Pulmonary artery endothelial cell (primary cell): ENCODE data around the gene TLDC2. TPM values are rescaled to one million over a fixed set of nuclear protein-coding genes. Genes with fewer than 3 reads are reported as not detected.
"Not testable (repeated sequence)": the region's sequence is repeated elsewhere in the genome, so short reads cannot be mapped to it uniquely, and the experiment has no call there.

ENCODE experiments used
- DNase-seq: peaks from one replicate; pipeline ENCODE4 v3.0.0-alpha.2; 2011; ENCODE audit warnings: low read depth, low spot score
- total RNA-seq: library from RNA; depleted of rRNA; stranded (reverse); fragments of >200 nt; gene quantifications from 2 replicates; pipeline ENCODE4 v1.2.3, GENCODE V29; 2014

Gene TLDC2
- total RNA-seq: not detected in 2 replicates

DNA sequence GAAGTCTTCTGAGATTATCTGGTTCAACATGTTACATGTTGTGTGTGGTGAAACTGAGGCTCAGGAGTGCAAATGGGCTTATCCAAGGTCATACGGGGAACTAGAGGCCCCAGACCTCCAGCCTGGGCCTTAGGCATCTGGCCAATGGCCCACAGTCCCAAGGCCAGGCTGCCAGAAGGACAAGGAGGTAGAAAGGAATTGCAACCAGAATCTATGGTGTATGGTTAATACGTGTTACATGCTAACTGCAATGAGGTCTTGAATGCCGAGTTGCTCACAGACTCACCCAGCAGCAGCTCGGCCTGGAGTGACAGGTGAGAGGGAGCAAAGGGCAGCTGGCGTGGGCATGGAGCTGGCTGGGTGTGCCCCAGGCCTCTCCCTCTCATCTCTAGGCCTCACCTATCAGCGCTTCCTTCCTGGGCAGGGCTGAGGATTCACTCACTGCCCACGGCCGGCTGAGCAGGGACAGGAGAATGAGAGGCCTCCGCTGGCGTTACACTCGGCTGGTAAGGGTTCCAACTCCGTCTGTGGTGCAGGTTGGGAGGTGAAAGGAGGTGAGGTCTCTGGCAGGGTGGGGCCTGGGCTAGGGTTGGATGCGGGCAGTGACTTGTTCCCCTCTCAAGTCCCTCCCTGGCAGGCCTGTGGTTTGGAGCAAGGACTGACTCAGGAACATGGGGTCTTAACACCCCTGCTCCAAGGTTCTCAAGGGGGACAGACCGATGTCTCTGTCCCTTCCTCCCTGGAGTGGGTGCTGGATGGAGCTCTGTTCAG lies at the start of gene TLDC2:
Gene TLDC2 (plus strand): TSS at position 437 of the 771 bp plus-strand sequence. CDS start 37 bp downstream, at position 474.
- no peak for DNase-seq

DNA sequence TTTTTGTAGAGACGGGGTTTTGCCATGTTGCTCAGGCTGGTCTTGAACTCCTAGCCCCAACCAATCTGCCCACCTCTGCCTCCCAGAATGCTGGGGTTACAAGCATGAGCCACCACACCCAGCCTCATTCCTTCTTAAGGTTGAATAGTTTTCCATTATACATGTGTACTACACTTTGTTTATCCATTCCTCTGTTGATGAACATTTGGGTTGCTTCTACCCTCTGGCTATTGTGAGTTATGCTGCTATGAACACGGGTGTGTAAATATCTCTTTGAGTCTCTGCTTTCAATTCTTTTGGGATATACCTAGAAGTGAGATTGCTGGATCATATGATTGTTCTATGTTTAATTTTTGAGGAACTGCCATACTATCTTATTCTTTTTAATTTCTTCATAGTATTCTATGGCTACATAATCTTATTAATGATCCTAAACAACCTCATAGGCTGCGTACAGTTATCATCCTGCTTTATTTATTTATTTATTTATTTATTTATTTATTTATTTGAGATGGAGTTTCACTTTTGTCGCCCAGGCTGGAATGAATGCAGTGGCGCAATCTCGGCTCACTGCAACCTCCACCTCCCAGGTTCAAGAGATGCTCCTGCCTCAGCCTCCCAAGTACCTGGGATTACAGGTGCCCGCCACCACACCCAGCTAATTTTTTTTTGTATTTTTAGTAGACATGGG lies 49.2 kb upstream of the TLDC2 start:
- no peak for DNase-seq

DNA sequence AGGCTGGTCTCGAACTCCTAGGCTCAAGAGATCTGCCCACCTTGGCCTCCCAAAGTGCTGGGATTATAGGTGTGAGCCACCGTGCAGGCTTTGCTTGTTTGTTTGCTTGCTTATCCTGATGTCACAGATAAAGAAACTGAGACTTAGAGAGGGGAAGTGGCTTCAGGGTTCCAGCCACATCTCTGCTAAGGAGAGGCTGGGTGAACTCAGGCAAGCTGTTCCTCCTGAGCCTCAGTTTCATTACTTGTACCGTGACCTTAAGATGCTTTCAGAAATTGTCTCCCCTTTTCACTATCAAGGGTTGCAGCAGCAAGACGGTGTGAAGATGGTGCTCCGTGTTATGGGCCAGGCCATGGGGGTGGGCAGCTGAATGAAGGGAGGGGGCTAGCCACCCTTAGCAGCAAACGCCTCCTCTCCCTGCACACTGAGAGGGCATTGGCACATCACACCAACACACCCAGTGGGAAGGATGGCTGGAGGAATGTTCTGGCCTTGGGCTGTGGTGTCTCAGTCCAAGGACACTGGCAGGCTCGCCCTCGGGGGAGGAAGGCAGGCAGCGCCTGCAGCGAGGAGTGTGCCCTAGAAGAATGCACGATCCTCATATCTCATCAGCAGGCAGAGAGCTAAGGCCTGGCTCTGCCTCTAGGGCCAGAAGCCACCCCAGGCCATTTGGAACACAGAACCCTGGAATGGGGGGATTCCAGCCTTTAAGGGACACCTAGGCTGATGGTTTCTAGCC lies 48.2 kb upstream of the TLDC2 start:
- no peak for DNase-seq

DNA sequence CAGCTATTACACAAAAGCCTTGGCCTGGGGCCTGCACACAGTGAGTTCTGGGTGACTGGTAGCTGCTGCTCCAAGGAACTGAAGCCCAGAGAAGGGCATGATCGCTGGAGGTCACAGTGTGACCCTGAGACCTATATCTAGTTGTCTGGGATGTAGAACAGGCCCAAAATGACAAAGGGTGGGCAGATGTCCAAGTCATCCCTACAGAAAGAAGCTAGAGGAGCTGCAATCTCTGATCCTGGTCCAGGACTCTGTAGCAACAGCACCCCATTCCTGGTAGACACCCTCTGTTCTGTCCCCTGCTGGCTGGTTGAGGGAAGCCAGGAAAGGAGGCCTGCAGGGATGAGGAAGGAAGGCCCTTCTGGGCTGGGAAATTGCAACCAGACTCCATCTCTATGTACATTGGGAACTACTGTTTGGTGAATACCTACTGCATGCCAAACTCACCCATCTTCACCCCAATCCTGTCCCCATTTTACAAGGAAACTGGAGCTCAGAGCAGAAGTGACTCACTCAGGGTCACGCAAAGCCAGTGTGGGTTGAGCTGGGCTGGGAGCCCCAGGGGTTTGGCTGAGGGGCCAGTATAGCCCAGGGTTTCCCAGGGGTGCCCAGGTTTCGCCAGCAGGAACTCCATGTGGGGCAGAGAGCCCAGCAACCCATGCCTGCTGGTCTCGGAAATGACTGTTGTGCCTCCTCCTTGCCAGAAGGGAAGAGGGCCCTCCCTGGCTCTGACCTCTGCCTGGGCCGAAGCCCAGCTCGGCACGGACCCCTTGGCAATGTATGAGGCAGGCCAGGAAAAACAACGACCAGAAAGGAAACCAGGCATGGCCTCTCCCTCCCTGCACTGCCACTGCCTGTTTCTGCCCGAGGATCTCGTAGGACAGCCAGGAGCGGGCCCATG lies 44.9 kb upstream of the TLDC2 start:
- peak; percentile 57 for DNase-seq

DNA sequence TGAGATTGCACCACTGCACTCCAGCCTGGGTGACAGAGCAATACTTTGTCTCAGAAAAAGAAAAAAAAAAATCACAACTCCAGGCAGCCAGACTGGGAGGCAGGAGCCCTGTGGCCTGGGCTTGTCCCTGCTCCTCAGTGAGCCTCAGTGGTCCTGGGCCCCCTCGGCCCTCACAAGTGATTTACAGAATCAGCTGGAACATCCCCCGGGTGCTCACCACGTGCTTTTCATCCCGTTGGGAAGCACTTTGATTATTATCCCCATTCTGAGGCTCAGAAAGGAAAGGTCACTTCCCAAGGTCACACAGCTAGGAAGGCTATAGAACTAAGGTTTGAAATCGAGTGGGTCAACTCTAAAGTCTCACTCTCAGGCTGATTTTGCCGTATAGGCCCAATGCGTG lies 43.1 kb upstream of the TLDC2 start:
- DNase-seq: no peak

DNA sequence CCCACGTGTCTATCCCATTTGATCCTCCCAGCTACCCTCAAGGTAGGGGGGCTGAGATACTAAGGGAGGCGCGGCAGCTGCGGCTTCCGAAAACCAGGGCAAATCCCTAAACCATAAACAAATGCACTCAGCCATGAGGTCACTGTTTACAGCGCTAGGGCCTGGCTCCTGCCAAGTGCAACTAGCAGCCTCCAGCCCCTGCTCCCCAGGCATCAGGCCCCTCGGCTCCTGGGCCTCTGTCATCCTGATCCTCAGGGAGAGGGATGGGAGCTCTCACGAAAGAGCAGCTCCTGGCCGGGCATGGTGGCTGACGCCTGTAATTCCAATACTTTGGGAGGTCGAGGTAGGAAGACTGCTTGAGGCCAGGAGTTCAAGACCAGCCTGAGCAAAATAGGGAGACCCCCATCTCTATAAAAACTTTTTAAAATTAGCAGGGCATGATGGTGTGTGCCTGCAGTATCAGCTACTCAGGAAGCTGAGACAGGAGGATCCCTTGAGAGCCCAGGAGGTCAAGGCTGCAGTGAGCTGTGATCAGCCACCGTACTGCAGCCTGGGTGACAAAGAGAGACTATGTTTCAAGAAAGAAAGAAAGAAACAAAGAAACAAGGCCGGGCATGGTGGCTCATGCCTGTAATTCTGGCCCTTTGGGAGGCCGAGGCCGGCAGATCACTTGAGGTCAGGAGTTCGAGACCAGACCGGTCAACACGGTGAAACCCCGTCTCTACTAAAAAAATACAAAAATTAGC lies 42.5 kb upstream of the TLDC2 start:
- DNase-seq: no peak

DNA sequence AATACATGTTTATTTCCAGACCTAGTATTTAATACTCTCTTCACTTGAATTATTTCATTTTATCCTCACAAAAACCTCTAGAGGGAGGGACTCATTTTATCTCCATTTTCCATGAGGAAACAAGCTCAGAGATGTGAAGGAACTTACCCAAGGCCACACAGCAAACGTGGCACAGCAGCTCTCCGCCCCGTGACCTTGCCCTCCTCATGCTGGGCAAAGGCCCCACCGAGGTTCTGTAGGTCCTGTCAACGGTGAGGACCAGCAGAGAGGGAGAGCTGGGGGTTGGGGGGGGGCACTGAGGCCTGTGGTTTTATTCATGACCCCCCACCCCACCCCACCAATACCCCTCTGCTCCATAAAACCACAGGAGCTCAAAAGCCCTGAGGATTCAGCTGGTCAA lies 40.9 kb upstream of the TLDC2 start:
- DNase-seq: no peak

DNA sequence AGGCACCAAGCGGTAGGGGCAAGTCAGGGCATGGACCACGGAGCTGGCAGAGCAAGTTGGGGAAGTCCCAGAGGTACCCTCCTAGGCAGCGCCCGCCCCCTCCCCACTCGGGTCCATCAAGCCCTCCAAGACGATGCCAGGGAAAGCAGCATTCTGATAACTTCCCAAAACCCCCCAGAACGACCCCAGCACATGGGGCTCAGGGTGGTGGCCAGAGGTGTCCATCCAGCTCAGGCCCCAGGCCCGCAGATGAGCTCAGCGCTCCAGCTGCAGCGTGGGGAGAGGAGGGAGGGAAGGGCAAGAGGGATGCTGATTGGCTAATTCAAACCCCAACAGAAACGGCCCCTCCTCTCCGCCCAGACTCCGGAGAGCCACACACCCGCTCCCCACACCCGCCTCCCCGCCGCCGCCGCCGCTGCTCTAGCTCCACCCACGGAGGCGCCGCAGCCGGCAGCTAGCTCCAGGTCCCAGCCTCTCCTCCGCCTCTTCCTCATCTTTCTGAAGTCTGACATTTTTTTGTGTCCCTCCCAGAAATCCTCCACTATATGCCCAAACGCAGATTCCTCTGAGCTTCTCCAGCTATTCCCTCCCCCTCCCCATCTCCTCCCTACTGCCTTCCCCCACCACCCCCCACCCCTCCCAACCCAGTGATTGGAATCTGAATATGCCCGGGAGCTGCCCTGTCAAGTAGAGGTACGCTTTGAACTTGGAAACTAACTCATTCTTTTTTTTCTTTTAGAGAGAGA lies 40.3 kb upstream of the TLDC2 start:
- peak; percentile 77 for DNase-seq

DNA sequence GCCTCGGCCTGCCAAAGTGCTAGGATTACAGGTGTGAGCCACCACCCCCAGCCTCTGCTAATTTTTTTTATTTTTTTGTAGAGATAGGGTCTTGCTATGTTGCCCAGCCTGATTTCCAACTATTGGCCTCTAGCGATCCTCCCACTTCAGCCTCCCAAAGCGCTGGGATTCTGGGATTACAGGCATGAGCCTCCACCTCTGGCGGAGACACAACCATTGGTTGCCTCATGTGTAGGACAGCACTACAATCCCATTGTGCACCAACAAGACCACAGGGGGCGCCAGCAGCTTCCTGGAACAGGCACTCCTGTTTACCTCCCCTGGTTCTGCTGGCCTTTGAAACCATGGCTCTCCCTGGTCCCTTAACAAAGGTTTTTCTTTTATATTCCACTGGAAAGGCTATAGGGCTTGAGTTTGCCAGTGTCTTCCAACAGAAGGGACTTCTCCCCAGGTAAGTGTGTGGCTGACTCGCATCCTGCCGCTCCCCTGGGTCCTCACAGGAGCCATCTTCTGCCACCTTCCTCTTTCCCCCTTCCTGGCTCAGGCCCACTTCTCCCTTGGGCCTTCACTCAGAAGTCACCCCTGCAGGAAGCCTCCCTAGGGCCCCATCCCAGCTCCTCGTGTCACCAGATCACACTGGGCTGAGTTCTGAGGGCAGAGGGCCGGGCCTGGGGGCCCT lies 39.2 kb upstream of the TLDC2 start:
- DNase-seq: no peak

DNA sequence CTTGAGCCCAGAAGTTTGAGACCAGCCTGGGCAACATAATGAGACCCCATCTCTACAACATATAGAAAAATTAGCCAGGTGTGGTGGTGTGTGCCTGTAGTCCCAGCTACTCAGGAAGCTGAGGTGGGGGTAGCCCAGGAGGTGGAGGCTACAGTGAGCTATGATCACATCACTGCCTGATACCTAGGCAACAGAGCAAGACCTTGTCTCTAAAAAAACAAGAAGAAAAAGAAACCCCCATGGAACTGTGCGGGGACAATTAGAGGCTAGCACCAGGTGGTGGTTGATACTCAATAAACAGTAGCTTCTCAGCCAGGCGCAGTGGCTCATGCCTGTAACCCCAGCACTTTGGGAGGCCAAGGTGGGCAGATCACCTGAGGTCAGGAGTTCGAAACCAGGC lies 37.6 kb upstream of the TLDC2 start:
- DNase-seq: not testable (repeated sequence)

DNA sequence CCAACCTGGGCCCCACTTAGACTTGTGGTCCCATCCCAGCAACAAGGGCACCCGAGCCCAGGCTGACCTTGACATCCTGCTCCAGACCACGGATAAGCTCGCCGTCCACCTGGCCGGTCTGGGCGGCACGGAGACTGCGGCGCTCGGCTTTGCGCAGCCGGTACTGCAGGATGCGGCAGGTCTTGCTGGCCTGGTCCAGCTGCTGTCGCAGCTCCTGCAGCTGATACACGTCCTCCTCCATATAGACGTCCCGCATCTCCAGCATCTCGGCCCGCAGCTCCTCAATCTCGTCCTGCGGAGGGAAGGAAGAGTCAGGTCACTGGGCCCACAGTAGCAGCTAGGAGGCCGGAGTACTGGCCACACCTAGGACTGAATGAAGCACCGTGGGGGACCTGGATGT lies 36.8 kb upstream of the TLDC2 start:
- DNase-seq: no peak

DNA sequence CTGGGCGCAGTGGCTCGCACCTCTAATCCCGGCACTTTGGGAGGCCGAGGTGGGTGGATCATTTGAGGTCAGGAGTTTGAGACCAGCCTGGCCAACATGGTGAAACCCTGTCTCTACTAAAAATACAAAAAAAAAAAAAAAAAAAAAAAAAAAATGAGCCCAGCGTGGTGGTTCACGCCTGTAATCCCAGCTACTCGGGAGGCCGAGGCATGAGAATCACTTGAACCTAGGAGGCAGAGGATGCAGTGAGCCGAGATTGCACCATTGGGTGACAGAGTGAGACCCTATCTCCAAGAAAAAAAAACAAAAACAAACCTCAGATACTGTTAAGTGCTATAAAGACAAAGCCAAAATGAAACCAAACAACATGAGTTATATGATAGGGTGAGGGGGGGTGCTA lies 34.9 kb upstream of the TLDC2 start:
- DNase-seq: not testable (repeated sequence)

DNA sequence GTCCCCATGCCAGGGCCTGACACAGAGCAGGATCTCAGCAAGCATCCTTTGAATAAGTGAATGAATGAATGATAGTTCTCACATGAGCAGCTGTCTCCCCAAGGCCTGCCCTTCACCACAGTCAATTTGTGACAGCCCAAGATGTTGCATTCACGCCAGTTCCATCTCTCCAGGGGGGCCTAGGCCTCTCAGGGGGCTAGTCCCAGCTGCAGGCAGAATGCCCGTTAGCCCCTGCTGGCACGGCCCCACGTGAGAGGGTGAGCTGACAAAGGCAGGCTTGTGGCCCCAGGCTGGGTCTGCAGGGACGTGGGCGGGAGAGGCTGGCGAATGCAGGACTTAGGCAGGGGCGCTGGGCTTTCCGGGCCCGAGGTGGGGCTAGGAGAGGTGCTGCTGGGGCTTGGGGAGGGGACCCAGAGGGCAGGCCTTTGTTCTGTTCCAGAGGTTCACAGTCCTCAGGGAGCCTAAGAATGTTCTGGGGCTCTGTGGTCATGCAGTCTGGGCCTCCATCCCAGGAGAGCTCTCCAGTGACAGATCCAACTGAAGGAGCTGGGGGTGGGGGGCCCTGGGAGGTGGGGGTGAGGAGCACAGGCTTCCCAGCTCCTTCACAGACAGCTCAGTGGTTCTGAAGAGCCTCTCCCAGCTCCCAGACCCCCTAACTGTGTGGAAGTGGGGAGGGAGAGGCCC lies 30.5 kb upstream of the TLDC2 start:
- DNase-seq: no peak

DNA sequence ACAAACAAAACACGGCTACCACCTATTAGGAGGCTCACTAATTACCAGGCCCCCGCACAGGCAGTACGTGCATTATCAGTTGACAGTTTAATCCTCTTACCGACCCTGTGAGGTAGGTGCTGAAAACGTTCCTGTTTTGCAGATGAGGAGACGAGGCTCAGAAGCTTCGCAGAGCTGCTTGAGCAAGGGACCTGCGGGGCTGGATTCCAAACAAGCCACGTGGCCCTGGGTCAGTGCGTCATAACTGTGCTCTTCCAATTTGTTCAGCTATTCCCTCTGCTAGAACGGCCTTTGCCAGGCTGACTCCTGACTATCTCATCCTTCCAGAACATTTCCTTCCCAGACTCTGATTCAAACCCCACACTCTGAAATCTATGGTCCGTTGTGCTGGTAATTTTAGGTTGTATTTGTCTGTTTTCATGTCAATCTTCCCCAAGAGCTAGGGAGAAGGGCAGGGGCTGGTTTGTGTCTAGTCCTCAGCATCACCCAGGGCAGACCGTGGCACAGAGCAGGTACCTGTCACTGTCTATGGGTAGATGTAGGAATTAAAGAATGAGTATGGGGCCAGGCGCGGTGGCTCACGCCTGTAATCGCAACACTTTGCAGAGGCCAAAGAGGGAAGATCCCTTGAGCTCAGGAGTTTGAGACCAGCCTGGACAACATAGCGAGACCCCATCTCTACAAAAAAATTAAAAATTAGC lies 28.8 kb upstream of the TLDC2 start:
- no peak for DNase-seq

DNA sequence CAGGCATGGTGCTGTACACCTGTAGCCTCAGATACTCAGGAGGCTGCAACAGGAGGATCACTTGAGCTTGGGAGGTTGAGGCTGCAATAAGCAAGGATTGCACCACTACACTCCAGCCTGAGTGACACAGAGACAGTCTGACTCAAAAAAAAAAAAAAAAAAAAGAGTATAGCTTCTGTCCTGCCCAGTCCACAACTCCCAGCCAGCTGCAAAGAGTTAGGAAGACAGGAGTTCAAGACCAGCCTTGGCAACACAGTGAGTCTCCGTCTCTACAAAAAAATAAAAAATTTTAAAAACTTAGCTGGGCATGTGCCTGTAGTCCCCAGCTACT lies 28.3 kb upstream of the TLDC2 start:
- DNase-seq: no peak

DNA sequence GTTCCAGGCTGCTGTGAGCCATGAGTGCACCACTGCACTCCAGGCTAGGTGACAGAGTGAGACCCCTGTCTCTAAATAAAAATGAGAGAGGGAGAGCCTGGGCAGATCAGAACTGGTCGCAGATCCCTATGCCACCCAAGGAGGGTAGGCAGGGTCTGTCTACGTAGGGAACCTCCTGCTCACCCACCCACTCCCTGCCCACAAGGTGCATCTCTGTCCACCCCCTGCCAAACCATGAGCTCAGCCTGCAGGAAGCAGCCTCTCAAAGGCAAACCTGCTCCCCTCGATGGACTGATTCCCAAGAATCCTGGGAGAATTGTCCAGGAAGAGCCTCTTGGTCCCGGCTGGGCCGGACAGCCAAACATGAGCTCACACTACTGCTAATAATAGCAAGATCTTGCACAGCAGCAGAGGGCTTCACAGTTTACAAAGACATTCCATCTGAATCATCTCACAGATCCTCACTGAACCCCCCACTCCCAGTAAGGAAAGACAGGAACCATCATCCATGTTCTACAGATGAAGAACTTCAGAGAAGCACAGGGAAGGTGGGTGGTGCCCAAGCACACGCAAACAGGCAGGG lies 27.8 kb upstream of the TLDC2 start:
- no peak for DNase-seq

DNA sequence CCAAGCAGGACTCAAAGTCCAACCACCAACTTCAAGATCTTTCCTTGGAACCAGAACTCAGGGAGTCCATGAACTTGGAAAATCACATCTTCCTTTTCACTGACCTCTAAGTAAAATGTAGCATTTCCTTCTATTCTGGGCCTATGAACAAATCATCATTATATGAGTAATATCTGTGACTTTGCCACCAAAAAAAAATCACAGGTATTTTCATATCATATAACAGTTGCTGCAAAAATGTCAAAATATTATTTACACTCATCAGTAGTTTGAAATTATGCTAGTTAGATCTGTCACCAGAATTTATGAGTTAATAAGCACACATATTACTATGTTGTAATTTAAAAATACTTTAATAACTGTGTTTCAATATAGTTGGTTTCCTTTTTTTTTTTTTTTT lies 27.3 kb upstream of the TLDC2 start:
- DNase-seq: no peak
